ENCODE measurements around the gene SLC35E2B.
"Not testable (repeated sequence)": the region's sequence is repeated elsewhere in the genome, so short reads cannot be mapped to it uniquely, and the experiment has no call there.

DNA sequence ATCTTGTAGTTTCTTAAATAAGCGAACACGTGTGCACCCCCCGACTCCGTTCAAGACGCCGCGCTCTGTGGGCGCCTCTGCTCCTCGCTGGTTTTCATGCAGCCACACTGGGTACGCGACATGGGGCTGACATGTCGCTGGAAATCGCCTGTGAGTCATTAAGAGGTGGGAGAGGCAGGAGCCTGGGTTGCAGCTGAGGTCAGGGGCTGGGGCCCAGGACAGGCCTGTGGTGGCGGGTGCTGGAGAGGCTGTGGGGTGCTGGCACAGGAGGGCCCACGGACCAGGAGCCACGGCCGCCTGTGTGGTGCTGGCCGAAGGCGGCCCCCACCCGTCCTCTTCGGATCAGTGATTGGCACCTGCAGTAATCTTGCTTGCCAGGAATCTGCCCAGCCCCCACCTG is 17.8 kb downstream of the SLC35E2B start:
- not testable (repeated sequence) for TF ChIP-seq CTCF (conservative IDR thresholded peaks at IDR 0.05; ENCODE audit: low read length); EZH2phosphoT487 (IDR thresholded peaks at IDR 0.05; ENCODE audit: borderline replicate concordance)
